Hematopoietic multipotent progenitor cell treated with erythropoietin and hydrocortisone succinate and interleukin-3 and kit ligand, for 6 days (in vitro differentiated cells): ENCODE measurements around the gene FAM171A1.
"Not testable (repeated sequence)": the region's sequence is repeated elsewhere in the genome, so short reads cannot be mapped to it uniquely, and the experiment has no call there.

Experiments used
- DNase-seq: peaks from one replicate; pipeline ENCODE4 v3.0.0-alpha.2; 2015

FAM171A1 gene

DNA sequence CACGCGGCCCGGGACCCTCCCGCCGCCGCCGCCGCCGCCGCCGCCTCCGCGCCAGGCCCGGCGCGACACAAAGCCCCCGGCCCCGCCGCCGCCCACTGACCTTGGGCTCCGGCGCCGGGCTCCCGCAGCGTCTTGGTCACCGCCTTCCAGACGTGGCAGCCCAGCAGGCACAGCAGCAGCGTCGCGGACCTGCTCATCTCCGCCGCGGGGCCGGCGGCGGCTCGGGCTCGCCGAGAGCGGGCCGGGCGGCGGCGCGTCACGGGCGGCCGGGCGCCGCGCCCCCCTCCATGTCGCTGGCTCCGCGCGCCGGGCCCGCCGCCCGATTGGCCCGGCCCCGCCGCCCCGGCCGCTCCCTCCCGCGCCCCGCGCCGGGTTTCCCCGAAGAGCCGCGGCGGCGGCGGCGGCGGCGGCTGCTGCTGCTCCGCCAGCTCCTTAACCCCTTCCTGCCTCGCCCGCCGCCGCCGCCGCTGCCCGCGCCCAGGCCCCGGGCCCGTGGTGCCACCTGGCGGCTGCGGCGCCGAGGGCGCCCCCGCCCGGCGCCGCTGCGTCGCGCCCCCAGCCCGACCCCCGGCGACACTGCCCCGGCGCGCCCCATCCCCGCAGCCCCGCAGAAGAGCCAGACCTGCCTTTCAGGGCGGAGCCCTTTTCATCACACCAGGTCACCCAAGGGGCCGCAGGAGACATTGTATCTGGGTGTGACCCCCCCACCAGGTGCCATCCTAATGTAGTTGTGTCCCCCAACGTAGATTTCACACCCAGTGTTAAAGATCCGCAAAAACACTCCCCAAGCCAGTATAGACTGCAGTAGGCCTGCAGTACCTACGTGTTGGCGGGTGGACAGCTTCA is at the start of gene FAM171A1:
TSS of gene FAM171A1 (minus strand) at position 434 of the 846 bp plus-strand sequence. CDS start at position 197, 237 bp downstream.
- peak; percentile 73 for DNase-seq

DNA sequence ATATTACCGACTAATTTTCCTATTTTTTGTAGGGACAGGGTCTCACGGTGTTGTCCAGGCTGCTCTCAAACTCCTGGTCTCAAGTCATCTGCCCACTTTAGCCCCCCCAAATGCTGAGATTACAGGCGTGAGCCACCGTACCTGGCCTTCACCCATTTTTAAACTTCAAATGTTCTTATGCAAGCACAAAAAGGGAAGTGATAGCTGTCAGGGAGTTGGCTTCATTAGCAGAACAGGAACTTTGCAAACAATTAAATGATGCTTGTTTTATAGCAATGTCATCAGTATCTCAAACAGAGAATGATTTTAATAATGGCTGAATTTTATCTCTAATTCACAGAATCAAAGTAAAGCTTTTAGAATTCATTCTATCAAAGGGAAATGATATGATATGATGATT is 49.8 kb upstream of the FAM171A1 start:
- no peak for DNase-seq

DNA sequence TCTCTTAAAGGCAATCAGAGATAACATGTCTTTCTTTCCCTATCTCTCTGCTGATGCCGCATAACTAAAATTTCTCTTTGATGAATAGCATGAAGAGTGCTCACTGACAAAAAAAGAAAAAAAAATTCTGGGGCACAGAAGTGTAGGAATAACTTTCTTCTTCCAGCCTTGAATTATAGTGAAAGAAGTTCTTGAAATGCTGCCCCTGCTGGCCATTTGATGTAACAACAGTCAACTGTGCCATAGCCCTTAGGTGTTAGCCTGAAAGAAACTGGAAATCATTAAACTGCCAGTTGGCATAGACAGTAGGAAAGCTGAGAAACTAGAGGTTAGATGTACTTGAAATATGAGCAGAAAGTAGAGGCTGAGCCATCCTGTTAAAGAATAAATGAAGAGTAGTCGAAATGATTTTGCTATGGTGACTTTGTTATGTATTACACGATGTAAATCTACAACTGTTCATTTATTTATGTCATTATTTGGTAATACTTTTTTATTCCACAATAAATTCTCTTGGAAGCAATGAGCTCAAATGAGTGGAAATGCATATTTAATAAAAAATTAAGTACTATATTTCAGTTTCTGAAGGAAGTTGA is 48.3 kb upstream of the FAM171A1 start:
- DNase-seq: peak; percentile 80

DNA sequence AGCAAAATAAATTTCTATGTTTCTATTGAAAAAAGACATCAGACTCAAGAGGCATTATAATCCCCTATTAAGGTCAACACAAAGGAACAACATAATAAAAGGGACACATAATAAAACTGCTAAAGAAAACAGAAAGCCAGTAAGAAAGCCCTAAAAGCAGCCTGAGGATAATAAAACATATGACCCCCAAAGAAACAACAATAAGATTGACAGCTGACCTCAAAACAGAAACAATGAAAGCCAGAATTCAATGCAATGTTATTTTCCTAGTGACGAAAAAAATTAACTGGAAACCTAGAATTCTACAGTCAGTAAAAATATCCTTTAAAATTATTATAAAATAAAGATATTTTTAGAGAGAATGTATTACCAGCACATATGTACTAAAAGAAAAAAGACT is 44.9 kb upstream of the FAM171A1 start:
- DNase-seq: no peak

DNA sequence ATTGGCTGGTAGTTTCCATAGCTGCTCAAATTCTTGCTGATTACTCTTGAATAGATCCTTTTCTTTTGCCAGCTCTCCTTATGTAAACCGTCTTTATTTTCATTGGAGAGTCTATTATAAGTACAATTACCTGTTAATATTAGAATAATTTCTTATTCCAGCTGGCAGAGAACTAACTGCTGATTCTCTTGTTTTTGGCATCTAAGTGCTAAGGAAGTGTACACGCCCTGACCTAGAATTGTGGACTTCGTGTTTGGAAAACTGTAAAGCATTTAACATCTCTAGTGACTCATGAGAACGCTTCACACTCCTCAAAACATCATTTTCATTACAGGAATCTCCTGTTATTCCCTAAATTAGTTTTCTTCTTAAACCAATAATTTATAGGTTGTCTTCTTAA is 39.9 kb upstream of the FAM171A1 start:
- DNase-seq: no peak

DNA sequence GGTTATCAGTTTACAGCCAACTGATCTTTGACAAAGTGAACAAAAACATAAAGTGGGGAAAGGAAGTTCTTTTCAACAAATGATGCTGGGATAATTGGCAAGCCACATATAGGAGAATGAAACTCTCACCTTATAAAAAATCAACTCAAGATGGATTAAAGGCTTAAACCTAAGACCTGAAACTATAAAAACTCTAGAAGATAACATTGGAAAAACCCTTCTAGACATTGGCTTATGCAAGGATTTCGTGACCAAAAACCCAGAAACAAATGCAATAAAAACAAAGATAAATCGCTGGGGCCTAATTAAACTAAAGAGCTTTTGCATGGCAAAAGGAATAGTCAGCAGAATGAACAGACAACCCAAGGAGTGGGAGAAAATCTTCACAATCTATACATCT is 38.3 kb upstream of the FAM171A1 start:
- DNase-seq: not testable (repeated sequence)

DNA sequence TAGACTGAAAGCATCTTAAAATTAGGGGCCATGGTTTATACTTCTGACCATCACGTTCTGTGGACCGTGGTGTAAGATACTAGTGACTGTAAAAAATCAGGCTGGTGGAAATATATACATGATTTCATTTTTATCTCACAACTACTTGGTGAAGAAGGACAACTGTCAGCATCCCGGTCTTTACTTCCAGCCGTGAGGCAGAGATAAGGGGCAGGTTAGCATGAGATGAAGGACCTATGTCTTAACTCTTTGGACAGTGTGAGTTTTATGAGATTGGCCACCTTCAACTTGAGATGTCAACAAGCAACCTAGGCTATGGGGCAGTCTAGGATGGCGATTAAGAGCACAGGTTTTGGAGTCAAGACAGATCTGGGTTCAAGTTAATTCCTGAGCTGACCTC is 37.5 kb upstream of the FAM171A1 start:
- no peak for DNase-seq

DNA sequence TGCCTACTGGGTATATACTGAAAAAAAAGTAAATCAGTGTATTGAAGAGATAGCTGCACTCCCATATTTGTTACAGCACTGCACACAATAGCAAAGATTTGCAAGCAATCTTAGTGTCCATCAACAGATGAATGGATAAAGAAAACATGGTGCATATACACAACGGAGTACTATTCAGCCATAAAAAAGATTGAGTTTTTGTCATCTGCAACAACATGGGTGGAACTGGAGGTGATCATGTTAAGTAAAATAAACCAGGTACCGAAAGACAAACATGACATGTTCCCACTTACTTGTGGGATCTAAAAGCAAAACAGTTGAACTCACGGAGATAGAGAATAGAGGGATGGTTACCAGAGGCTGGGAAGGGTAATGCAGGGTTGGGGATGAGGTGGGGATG is 34.2 kb upstream of the FAM171A1 start:
- DNase-seq: no peak

DNA sequence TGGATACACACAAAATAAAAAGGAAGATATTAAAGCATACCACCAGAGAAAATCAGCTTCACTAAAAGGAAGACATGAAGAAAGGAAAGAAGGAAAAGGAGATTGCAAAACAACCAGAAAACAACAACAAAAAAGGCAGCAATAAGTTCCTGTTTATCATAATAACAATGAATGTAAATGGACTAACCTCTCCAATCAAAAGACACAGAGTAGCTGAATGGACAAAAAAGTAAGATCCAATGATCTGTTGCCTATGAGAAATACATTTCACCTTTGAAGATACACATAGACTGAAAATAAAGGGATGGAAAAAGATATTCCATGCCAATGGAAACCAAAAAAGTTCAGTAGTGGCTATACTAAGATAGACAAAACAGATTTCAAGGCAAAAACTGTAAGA is 30.3 kb upstream of the FAM171A1 start:
- DNase-seq: no peak

DNA sequence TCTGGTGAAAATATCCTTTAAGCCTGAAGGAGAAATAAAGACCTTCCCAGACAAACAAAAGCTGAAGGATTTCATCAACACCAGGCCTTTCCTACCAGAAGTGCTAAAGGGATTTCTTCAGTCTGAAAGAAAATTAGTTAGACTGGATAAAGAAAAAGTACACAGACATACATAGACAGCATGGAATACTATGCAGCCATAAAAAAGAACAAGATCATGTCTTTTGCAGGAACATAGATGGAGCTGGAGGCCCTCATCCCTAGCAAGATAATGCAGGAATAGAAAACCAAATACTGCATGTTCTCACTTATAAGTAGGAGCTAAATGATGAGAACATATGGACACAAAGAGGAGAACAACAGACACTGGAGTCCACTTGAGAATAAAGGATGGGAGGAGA is 29.4 kb upstream of the FAM171A1 start:
- not testable (repeated sequence) for DNase-seq

DNA sequence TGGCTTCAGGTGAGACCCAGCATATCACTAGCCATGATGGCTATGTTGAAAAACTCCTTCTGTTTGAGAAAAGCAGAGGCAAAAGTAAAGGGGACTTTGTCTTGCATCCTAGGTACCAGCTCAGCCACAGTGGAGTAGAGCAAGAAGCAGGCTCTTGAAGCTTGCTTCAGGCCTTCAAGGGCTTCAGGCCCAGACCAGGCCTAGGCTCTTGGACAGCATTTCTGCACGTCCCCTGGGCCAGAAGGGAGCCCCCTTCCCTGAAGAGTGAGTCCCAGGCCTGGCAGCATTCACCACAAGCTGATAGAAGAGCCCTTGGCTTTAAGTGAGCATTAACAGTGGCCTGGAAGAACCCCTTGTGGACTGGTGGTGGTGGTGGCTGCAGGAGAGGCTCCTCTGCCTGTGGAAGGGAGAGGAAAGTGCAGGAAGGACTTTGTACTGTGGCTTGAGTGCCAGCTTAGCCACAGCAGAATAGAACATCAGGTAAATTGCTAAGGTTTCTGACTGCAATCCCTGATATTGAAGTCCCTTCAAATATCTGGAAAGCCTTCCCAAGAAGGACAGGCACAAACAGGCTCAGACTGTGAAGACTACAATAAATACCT is 28.1 kb upstream of the FAM171A1 start:
- no peak for DNase-seq

DNA sequence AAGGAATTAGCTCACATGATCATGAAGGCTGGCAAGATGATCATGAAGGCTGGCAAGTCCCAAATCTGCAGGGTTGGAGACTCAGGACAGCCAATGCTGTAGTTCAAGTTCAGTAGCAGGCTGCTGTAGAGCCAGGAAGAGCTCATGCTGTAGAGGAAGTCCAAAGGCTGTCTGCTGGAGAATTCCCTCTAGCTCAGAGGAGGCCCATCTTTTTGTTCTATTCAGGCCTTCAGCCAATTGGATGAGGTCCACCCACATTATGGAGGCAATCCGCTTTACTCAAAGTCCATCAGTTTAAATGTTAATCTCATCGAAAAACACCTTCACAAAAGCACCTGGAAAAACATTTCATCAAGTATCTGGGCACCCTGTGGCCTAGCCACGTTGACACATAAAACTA is 24.8 kb upstream of the FAM171A1 start:
- no peak for DNase-seq

DNA sequence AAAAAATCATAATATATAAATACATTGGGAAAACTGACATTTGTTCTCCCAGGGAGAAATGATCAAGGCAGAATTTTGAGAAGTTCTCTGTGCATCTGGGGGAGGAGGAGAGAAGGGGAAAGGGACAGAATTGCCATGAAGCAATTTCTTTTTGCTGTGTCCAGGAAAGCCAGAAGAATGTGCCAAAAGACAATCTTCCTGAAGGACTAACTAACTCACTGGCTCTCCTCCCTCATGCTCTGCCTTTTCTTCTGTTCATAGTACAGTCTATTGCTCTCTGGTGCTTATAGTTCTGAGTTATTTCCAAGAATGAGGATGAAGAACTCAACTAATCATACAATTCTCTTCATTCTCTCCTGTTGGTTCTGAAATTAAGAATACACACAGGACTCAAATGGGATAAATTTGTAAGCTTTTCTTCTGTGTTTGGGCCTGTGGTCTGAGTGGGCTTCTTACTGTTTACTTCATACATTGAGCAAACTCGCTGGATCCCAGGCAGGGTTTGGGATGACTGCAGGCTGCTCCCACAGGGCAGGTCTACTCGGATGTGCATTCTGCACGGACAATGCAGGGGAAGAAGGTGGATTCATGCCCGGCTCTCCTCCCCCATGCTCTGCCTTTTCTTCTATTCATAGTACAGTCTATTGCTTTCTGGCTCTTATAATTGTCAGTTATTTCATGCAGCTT is 22.2 kb upstream of the FAM171A1 start:
- no peak for DNase-seq

DNA sequence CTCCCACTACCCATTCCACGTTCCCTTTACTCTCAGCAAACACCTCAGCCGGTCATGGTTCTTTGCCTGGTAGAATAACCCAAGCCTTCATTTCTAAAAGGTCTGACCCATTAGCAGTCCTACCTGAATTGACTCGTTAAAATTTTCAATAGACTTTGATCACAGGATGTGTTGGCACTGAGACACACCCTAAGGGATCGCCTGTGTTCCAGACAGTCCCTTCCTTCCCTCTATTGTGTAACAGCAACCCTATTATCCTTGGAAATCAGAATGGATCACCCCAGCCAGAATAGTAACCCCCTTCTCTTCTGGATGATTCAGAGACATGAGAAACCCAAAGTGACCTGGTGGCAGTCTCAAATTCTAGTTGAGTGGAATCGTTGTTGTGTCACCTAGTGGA is 20.4 kb upstream of the FAM171A1 start:
- DNase-seq: no peak

DNA sequence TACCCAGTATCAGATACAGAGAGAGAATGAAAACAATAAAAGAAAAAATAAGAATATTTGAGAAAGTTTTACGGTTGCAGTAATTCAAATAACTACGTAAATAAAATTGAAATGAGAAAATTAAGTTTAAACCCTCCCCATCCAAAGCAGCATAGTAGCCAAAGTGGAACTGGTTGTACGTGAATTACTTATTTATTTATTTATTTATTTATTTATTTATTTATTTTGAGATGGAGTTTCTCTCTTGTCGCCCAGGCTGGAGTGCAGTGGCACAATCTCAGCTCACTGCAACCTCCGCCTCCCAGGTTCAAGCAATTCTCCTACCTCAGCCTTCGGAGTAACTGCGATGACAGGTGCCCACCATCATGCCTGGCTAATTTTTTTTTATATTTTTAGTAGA is 17.1 kb upstream of the FAM171A1 start:
- DNase-seq: not testable (repeated sequence)

DNA sequence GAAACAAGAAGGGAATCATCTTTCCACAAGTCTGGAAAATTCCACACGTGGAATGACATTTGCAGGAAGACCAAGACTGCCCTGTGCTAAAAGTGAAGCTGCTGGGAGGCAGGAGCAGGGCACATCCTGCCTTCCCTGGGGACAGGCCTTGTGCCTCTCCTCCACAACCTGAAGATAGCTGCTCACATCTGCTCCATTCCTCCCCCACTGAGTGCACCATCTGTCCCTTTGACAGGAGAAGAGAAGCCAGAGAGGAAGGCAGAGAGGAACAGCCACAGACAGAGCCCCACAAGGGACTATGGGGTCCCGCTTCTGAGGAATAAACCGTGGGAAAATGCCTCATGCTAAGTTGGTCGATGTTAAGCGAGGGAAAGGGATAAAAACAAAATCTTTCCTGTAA is 15.9 kb upstream of the FAM171A1 start:
- no peak for DNase-seq

DNA sequence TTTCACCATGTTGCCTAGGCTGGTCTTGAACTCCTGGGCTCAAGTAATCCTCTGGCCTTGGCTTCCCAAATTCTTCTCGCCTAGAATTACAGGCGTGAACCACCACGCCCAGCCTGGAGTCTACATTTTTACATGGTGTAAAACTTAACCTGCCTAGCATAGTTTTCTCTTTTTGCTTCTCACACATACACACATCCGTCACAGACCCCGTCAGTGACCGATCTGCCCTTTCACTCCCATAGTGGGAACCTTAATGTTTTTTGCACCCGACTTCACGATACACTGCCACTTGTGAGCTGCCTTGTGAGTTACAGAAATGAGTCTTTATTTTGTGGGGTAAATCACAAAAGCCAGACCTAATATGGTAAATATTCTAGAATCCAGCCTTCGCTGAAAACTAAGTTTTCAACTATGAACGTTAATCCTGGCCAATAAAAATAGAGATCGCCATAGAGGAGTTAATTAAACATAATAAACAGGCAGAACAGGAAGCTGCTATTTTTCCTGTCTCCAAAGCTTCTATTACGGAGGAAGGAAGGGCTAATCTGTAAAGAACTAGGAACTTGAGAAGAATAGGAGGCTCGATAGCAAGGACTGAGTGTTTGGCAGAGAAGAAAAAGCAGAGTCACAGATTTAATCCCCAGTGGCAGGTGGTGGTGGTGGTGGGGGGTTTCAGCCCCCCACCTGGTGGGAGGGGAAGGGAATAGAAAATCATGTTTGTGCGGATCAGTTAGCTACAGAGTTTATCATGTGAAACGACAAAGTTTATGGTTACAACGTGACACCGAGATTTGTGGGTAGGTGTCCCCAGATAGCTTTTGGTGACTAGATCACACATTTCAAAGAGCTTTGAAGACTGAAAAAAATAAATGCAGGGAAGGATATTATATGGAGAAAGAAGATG is 14.7 kb upstream of the FAM171A1 start:
- no peak for DNase-seq

DNA sequence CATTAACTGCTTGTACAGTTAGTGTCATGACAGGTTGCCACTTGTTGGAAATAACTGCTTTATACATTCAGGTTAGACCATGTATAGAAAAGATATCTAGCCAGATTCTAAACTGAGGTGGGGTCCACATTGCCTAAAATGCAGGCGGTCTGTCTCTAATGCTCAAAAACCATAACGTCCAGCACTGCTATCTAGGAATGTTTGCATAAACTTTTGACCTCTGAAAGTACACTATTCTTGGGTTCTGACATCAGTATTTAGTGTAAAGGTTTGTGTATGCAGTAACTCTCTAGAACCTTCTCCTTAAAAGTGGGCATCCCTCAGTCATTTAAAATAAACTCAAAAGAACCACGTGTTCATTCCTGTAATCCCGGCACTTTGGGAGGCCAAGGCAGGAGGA is 10.3 kb upstream of the FAM171A1 start:
- no peak for DNase-seq

DNA sequence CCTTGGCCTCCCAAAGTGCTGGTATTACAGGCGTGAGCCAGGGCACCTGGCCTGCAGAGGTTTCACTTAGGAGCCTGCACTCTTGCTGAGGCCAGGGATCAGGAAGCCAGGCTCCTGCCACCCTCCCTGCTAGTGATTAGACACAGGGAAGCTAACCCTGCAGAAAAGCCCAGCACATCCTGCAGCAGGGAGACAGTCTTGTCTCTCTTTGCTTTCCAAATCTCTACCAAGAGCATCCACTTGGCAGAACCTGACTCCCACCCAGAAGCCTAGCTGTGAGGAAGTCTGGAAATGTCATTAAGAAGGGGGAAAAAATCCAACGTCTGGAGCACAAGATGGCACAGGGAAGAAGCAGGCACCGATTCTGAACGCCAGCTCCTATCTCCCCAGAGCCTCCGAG is 8.0 kb upstream of the FAM171A1 start:
- DNase-seq: no peak

DNA sequence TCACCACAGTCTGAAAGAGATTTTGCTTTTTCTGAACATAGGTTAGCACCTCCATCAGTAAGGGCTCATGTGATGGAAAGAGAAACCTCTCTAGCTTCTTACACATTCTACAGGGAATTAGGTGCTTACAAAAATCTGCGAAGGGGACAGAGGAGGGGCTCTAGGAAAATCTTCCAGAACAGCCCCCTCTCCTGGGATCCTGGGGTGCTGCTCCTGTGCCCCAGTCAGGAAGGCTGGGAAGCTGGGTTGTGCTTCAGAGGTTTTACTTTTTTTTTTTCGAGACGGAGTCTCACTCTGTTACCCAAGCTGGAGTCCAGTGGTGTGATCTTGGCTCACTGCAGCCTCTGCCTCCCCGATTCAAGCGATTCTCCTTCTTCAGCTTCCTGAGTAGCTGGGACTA is 7.5 kb upstream of the FAM171A1 start:
- DNase-seq: no peak

DNA sequence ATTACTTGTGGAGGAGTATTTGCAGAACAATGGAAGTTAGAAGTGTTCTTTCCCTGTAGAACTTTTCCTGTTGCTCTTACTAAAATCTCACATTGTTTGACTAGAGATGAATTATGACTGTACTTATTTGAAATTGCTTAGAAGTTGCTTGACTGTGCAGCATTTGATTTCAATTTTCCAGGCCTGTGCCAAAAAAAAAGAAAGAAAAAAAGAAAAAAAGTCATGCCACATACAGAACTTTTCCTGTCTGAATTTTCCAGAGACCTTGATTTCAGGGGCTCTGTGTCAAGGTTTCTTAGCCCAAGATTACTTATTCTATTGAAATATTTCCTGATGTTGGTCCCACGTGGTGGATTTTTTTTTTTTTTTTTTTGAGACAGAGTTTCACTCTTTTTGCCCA is 3.5 kb upstream of the FAM171A1 start:
- DNase-seq: no peak

DNA sequence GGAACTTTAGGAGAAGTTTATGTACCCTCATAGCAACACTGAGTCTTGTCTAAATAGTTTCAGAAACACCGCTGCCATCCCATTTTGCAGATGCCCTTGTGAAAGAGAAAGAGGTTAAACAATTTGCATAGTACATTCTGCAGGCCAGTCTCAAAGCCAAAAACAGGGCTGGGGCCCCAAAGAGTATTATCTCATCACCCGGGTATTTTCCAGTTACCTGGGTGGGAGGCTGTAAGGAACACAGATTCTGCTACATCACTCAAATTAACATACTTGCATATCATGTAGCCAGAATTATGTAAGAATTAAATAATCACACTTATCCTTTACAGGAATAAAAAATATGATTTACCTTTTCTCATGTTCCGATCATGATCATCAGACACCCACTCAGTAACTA is 3.1 kb upstream of the FAM171A1 start:
- no peak for DNase-seq

DNA sequence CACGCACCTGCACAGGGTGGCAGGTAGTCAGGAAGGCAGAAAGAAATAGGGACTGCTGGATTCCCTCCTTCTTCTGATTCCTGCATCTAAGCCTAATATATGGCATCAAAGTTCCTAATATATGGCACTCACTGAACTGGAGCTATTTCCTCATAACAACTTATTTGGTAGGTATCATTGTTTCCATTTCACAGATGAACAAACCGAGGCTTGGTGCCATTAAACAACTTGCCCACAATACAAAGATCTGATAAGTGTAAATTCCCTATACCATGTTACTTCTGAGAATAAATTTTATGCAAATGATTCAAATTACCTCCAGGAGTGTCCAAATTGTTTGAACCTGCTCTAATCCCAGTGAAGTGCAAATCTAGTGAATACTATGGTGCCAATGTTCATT is 2.1 kb upstream of the FAM171A1 start:
- no peak for DNase-seq
